Neuronal stem cell (in vitro differentiated cells): ENCODE measurements around the gene PRODH2.

Experiments used
- DNase-seq: peaks from one replicate; pipeline ENCODE4 v3.0.0-alpha.2; 2013; ENCODE audit warnings: low spot score
- H2AFZ ChIP-seq: one replicate; pipeline ENCODE4 v1.6.1; 2013; ENCODE audit warnings: mild to moderate bottlenecking, low read length, inconsistent platforms
- H2AK5ac ChIP-seq: 2 replicates; pipeline ENCODE4 v1.6.1; 2013; ENCODE audit warnings: low read depth, mild to moderate bottlenecking, inconsistent platforms, low read length, moderate library complexity, mixed read lengths
- H2BK120ac ChIP-seq: 2 replicates; pipeline ENCODE4 v1.6.1; 2013; ENCODE audit warnings: low read depth, mild to moderate bottlenecking, inconsistent platforms, low read length, moderate library complexity, mixed read lengths
- H2BK12ac ChIP-seq: one replicate; pipeline ENCODE4 v1.6.1; 2013; ENCODE audit warnings: low read length, inconsistent platforms
- H2BK15ac ChIP-seq: 2 replicates; pipeline ENCODE4 v1.6.1; 2013; ENCODE audit warnings: mild to moderate bottlenecking, low read length, inconsistent platforms, mixed read lengths
- H2BK5ac ChIP-seq: one replicate; pipeline ENCODE4 v1.6.1; 2013; ENCODE audit warnings: inconsistent platforms, mild to moderate bottlenecking, low read length, moderate library complexity
- H3K14ac ChIP-seq: one replicate; pipeline ENCODE4 v1.6.1; 2013; ENCODE audit warnings: low read length, inconsistent platforms
- H3K18ac ChIP-seq: 2 replicates; pipeline ENCODE4 v1.6.1; 2013; ENCODE audit warnings: low read length, inconsistent platforms
- H3K23ac ChIP-seq: 2 replicates; pipeline ENCODE4 v1.6.1; 2013; ENCODE audit warnings: low read depth, mild to moderate bottlenecking, mixed read lengths, low read length, inconsistent platforms; ENCODE audit not compliant: poor library complexity
- H3K27ac ChIP-seq: replicated peaks from 3 replicates; pipeline ENCODE4 v1.5.1; 2013; ENCODE audit warnings: low read length, inconsistent platforms
- H3K27me3 ChIP-seq, 3 experiments: 2 replicates each; pipeline ENCODE4 v1.6.1; 2013; ENCODE audit warnings: low read length in 3 of 3, mild to moderate bottlenecking in 2 of 3, inconsistent platforms in 1 of 3, low read depth in 1 of 3, mixed read lengths in 1 of 3, moderate library complexity in 1 of 3; ENCODE audit not compliant: control insufficient read depth in 3 of 3, insufficient read depth in 3 of 3
- H3K36me3 ChIP-seq, 2 donors: replicated peaks in 1 of 2; 2 replicates each; pipeline ENCODE4 v1.6.1; 2013; ENCODE audit warnings: low read length in 2 of 2; ENCODE audit not compliant: control insufficient read depth in 2 of 2, insufficient read depth in 2 of 2
- H3K4ac ChIP-seq: 2 replicates; pipeline ENCODE4 v1.6.1; 2013; ENCODE audit warnings: inconsistent platforms, mild to moderate bottlenecking, low read length, moderate library complexity
- H3K4me1 ChIP-seq, 2 donors: 1 replicate in 1 of 2; 2 replicates in 1 of 2; pipeline ENCODE4 v1.6.1; 2013; ENCODE audit warnings: low read length in 2 of 2, low read depth in 1 of 2; ENCODE audit not compliant: control insufficient read depth in 2 of 2, insufficient read depth in 1 of 2
- H3K4me2 ChIP-seq: one replicate; pipeline ENCODE4 v1.6.1; 2013; ENCODE audit warnings: mild to moderate bottlenecking, low read length, inconsistent platforms; ENCODE audit not compliant: insufficient read depth, poor library complexity, severe bottlenecking
- H3K4me3 ChIP-seq, 2 donors: 2 replicates each; pipeline ENCODE4 v1.5.1; 2013; ENCODE audit warnings: low read length in 2 of 2, mild to moderate bottlenecking in 2 of 2, inconsistent platforms in 1 of 2, moderate library complexity in 1 of 2
- H3K79me1 ChIP-seq: one replicate; pipeline ENCODE4 v1.6.1; 2013; ENCODE audit warnings: low read depth, mild to moderate bottlenecking, inconsistent platforms, low read length, moderate library complexity
- H3K9ac ChIP-seq: one replicate; pipeline ENCODE4 v1.6.1; 2013; ENCODE audit warnings: mild to moderate bottlenecking, low read depth, low read length, inconsistent platforms; ENCODE audit not compliant: poor library complexity
- H3K9me3 ChIP-seq, 2 donors: replicated peaks in 1 of 2; 2 replicates each; pipeline versions ENCODE3 to v1.6.1; 2013; ENCODE audit warnings: low read length in 2 of 2, mild to moderate bottlenecking in 2 of 2, inconsistent platforms in 1 of 2, low read depth in 1 of 2, mixed read lengths in 1 of 2, moderate library complexity in 1 of 2; ENCODE audit not compliant: control insufficient read depth in 2 of 2, insufficient read depth in 1 of 2
- H4K8ac ChIP-seq: one replicate; pipeline ENCODE4 v1.6.1; 2013; ENCODE audit warnings: low read depth, mild to moderate bottlenecking, inconsistent platforms, low read length, moderate library complexity
- H4K91ac ChIP-seq: one replicate; pipeline ENCODE4 v1.6.1; 2013; ENCODE audit warnings: low read length, low read depth, mild to moderate bottlenecking, inconsistent platforms; ENCODE audit not compliant: poor library complexity
- WGBS, 2 donors: extraction: QIAGEN DNeasy Blood & Tissue Kit; methylation state at CpG; one replicate each; pipeline ENCODE4 v1.1.7; 2013; ENCODE audit warnings: missing lambda C conversion rate in 2 of 2, mixed read lengths in 1 of 2; ENCODE audit not compliant: insufficient read length in 2 of 2, insufficient replicate concordance in 1 of 2; ENCODE audit errors: extremely low coverage in 2 of 2; 5-methylcytosine and 5-hydroxymethylcytosine counted together

PRODH2 gene

GRCh38 chr19:35805526-35806102 lies 7.0 kb downstream of the PRODH2 start:
- H3K4me3 ChIP-seq: peak overlapping the region in 1 of 2 donors; percentile 58
- peaks cover 4% of the 10 kb centered on the region for H3K79me1 ChIP-seq
- H2AK5ac ChIP-seq: no peak overlapping the region
- H2BK5ac ChIP-seq: no peak overlapping the region
- no peak for DNase-seq
- no peak overlapping the region for H4K91ac ChIP-seq
- no peaks in the 10 kb centered on the region for H3K4me1 ChIP-seq
- H2AFZ ChIP-seq: no peak overlapping the region
- no peak overlapping the region for H3K18ac ChIP-seq
- no peaks in the 10 kb centered on the region for H3K36me3 ChIP-seq
- H3K27ac ChIP-seq: no peak overlapping the region
- no peak overlapping the region for H3K9ac ChIP-seq
- no peak overlapping the region for H2BK15ac ChIP-seq
- WGBS, 2 donors: no CpG with 5 or more reads among the region's 5 CpGs
- H3K4ac ChIP-seq: no peak overlapping the region
- H3K4me2 ChIP-seq: no peak overlapping the region
- no peaks in the 10 kb centered on the region for H3K9me3 ChIP-seq
- no peak overlapping the region for H4K8ac ChIP-seq
- no peak overlapping the region for H2BK120ac ChIP-seq
- H3K14ac ChIP-seq: no peak overlapping the region
- H3K27me3 ChIP-seq: peaks cover 0 to 8% (median 0%) of the 10 kb centered on the region in 3 experiments
- H2BK12ac ChIP-seq: no peak overlapping the region
- no peak overlapping the region for H3K23ac ChIP-seq

GRCh38 chr19:35801828-35802227 lies 10.8 kb downstream of the PRODH2 start:
- H4K91ac ChIP-seq: no peak overlapping the region
- no peak overlapping the region for H3K9ac ChIP-seq
- no CpG with 5 or more reads among the region's 3 CpGs for WGBS, 2 donors
- no peak overlapping the region for H2BK120ac ChIP-seq
- no peak overlapping the region for H4K8ac ChIP-seq
- no peak overlapping the region for H3K4ac ChIP-seq
- peaks cover 8% of the 10 kb centered on the region for H3K79me1 ChIP-seq
- DNase-seq: no peak
- no peak overlapping the region for H2AK5ac ChIP-seq
- no peaks in the 10 kb centered on the region for H3K36me3 ChIP-seq
- no peaks in the 10 kb centered on the region for H3K9me3 ChIP-seq
- no peak overlapping the region for H3K27ac ChIP-seq
- H3K4me1 ChIP-seq: peaks cover 3 to 8% of the 10 kb centered on the region in 2 donors
- H2BK5ac ChIP-seq: no peak overlapping the region
- no peak overlapping the region for H3K23ac ChIP-seq
- H2AFZ ChIP-seq: no peak overlapping the region
- H3K4me3 ChIP-seq: no peak overlapping the region
- no peak overlapping the region for H2BK15ac ChIP-seq
- no peak overlapping the region for H3K18ac ChIP-seq
- no peak overlapping the region for H2BK12ac ChIP-seq
- H3K4me2 ChIP-seq: no peak overlapping the region
- no peak overlapping the region for H3K14ac ChIP-seq
- H3K27me3 ChIP-seq: peaks cover 6 to 31% (median 12%) of the 10 kb centered on the region in 3 experiments

GRCh38 chr19:35797663-35798062 lies 15.0 kb downstream of the PRODH2 start:
- H3K4ac ChIP-seq: no peak overlapping the region
- peak overlapping the region; percentile 53 for H2BK5ac ChIP-seq
- peak overlapping the region; percentile 66 for H3K18ac ChIP-seq
- H2BK120ac ChIP-seq: peak overlapping the region; percentile 44
- no peak overlapping the region for H2BK12ac ChIP-seq
- H3K27me3 ChIP-seq: peaks cover 9 to 47% (median 22%) of the 10 kb centered on the region in 3 experiments
- peak overlapping the region; percentile 24 for H3K9ac ChIP-seq
- no peak overlapping the region for H3K27ac ChIP-seq
- peak overlapping the region; percentile 89 for H2BK15ac ChIP-seq
- no peaks in the 10 kb centered on the region for H3K9me3 ChIP-seq
- H3K36me3 ChIP-seq: no peaks in the 10 kb centered on the region
- no peak overlapping the region for H2AK5ac ChIP-seq
- H3K23ac ChIP-seq: no peak overlapping the region
- H3K4me1 ChIP-seq: peaks cover 3 to 9% of the 10 kb centered on the region in 2 donors
- no peak for DNase-seq
- peak overlapping the region in 1 of 2 donors; percentile 22 for H3K4me3 ChIP-seq
- peak overlapping the region; percentile 82 for H2AFZ ChIP-seq
- H4K8ac ChIP-seq: no peak overlapping the region
- WGBS, 2 donors: no CpG with 5 or more reads among the region's 15 CpGs
- H4K91ac ChIP-seq: no peak overlapping the region
- no peak overlapping the region for H3K14ac ChIP-seq
- peaks cover 4% of the 10 kb centered on the region for H3K79me1 ChIP-seq
- H3K4me2 ChIP-seq: peak overlapping the region; percentile 33

- no peak overlapping the region for H3K4ac ChIP-seq
- H4K91ac ChIP-seq: no peak overlapping the region
- H4K8ac ChIP-seq: no peak overlapping the region
- H2BK12ac ChIP-seq: peak overlapping the region; percentile 58
- no peaks in the 10 kb centered on the region for H3K9me3 ChIP-seq
- H2BK120ac ChIP-seq: no peak overlapping the region
- no peak overlapping the region for H3K27ac ChIP-seq
- H2BK5ac ChIP-seq: peak overlapping the region; percentile 53
- peaks cover 9 to 48% (median 22%) of the 10 kb centered on the region in 3 experiments for H3K27me3 ChIP-seq
- H2AFZ ChIP-seq: peak overlapping the region; percentile 82
- H3K4me3 ChIP-seq: no peak overlapping the region
- peaks cover 3 to 9% of the 10 kb centered on the region in 2 donors for H3K4me1 ChIP-seq
- H3K79me1 ChIP-seq: peaks cover 4% of the 10 kb centered on the region
- H2AK5ac ChIP-seq: peak overlapping the region; percentile 96
- H3K14ac ChIP-seq: peak overlapping the region; percentile 8
- no CpG with 5 or more reads among the region's 39 CpGs for WGBS, 2 donors
- H2BK15ac ChIP-seq: peak overlapping the region; percentile 89
- H3K18ac ChIP-seq: peak overlapping the region; percentile 66
- no peak overlapping the region for H3K23ac ChIP-seq
- DNase-seq: no peak
- H3K4me2 ChIP-seq: peak overlapping the region; percentile 25
- peak overlapping the region; percentile 84 for H3K9ac ChIP-seq
- H3K36me3 ChIP-seq: no peaks in the 10 kb centered on the region
These were observed 15.8 kb downstream of the PRODH2 start for GRCh38 chr19:35796645-35797542.
